Activated naive CD4-positive, alpha-beta T cell treated with anti-CD3 and anti-CD28 coated beads, Interleukin-2, amount 50 U/mL, for 72 hours (primary cell): ENCODE measurements around the gene JAG2. TPM values are rescaled to one million over a fixed set of nuclear protein-coding genes. Genes with fewer than 3 reads are reported as not detected.
A peak's percentile ranks its signal among the peaks of the same experiment; 100 is the strongest.

ENCODE experiments used
- ATAC-seq, 2 donors: fragments of 150-1000 bp; cut with Tn5 transposase; 2 replicates each; pipeline ENCODE4 v1.10.0; 2021; ENCODE audit warnings: mild to moderate bottlenecking in 2 of 2, moderate library complexity in 2 of 2
- DNase-seq, 2 donors: peaks; one replicate each; pipeline ENCODE4 v3.0.0; 2021 to 2022; ENCODE audit warnings: low spot score in 2 of 2
- H3K27ac Mint-ChIP-seq, 2 donors: one replicate each; pipeline ENCODE4 v1.8.0; 2022; ENCODE audit warnings: mild to moderate bottlenecking in 2 of 2, mixed read lengths in 2 of 2
- H3K36me3 Mint-ChIP-seq, 2 donors: one replicate each; pipeline ENCODE4 v1.8.0; 2022; ENCODE audit warnings: mixed read lengths in 2 of 2
- H3K9me3 Mint-ChIP-seq, 2 donors: one replicate each; pipeline ENCODE4 v1.8.0; 2022; ENCODE audit warnings: mixed read lengths in 2 of 2
- total RNA-seq, 2 donors: library from RNA; stranded (reverse); gene quantifications; one replicate each; pipeline ENCODE4 v1.2.3, GENCODE V29; 2022

Gene JAG2
- total RNA-seq, 2 donors from 2014 or later: 4.3 to 10.5 TPM

DNA sequence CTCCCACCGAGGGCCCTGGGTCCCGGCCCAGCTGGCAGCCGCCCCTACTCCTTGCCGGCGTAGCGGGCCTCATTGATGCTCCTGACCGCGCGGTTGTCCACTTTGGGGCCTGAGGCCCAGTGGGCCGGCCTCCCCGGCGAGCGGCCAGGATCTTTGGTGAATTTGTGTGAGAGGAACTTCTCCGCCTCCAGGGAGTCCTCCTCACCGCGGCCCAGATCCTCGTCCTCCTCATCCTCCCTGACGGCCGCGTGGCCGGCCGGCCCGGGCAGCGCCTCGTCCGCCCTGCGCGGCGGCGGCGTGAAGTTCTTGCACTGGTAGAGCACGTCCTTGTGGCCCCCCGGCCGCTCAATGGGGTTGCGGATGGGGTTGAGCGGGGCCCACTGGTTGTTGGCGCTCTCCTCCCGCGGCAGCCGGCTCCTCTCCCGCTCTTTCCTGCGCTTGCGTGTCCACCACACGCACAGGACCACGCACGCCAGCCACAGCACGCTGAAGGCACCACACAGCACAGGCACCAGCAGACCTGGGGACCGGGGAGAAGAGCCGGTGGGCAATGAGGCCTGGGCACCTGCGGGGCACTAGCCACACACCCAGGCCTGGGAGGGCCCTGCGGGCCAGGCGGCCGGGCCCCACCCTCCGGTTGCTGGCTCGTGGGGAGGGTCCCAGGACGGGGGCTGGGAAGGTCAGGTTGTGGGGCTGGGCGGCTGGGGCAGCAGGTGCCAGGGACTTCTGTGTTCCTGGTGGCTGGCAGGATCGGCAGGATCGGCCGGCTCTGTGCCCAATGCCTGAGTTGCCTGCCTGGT lies 25.7 kb downstream of the JAG2 start:
- DNase-seq (no peak), ATAC-seq (no peak)
- peaks cover 11 to 22% of the 10 kb centered on the region in 2 donors for H3K36me3 Mint-ChIP-seq
- peaks cover 5 to 9% of the 10 kb centered on the region in 2 donors for H3K9me3 Mint-ChIP-seq
- no peak overlapping the region for H3K27ac Mint-ChIP-seq

DNA sequence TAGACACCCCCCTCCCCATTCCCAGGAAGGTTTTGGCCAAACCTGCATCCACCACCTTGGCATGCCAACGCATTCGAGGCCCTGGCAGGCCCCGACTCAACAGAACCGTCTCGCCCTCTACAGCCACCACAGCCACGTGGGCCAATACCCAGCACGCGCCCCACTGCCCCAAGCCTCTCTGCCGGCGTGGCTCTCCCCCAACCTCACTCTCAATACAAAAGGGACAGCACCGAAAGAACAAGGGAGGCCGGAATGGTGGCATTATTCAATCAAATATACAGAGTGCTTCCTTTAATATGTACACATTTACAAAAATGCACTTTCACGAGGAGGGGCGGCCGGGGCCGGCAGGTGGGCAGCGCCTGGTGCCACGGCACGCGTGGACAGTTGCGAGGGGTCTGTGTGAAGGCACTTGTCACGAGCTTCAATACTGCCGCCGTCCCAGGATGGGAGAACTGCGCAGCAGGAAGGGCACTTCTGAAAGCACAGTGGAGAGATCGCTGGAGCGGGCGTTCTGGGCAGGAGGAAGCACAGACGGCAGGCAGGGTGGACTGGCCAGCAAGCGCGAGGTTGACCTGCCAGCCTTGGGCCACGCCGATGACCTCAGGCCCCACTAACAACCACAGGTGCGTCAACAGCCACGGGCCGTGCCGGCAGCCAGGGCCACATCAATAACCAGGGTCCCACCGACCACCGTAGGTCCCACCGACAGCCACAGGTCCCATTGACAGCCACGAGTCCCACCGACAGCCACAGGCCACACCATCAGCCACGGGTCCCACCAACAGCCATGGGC lies 26.9 kb downstream of the JAG2 start:
- H3K36me3 Mint-ChIP-seq: peaks cover 11 to 22% of the 10 kb centered on the region in 2 donors
- peaks cover 5 to 9% of the 10 kb centered on the region in 2 donors for H3K9me3 Mint-ChIP-seq
- no peak for ATAC-seq
- H3K27ac Mint-ChIP-seq: no peak overlapping the region
- DNase-seq: no peak

DNA sequence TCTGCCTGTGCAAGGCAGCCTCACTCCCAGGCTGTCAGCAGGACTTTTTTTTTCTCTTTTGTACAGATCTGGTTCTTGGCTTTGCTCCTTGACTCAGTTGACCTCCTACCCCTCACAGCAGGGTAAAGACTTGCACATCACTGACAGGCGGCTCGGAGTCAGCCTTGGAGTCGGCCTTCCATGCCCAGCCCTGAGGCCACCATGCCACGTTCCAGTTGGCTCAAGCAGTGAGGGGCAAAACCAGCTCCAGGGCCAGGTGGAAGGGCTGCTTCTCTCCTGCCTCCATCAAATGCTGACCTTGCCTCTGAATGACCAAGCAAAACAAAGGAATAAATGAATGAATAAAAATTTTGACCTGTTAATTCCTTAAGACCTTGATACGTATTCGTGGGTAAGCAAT lies 27.6 kb downstream of the JAG2 start:
- Mint-ChIP-seq H3K27ac (no peak overlapping the region), H3K9me3 (peaks cover 5 to 9% of the 10 kb centered on the region in 2 donors), H3K36me3 (peaks cover 11 to 22% of the 10 kb centered on the region in 2 donors)
- DNase-seq (no peak), ATAC-seq (no peak)

DNA sequence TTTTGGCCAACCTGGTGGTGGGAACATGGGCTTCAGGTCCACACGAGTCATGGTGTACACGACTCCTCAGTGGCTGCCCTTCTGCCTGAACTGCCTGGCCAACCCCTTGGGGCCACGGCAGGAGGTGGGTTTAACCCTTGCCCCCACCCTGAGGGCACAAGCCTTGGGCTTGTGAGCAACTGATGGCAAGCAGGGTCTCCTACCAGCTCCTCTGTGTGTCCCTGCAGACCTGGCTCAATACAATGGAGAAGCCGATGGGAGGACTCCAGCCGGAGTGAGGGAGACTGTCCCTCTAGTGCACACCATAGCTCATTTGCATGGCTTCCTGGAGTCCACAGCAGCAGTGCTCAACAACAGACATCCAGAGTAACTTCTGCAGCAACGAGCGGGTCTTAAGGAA lies 28.0 kb downstream of the JAG2 start:
- peaks cover 5 to 9% of the 10 kb centered on the region in 2 donors for H3K9me3 Mint-ChIP-seq
- DNase-seq (no peak), ATAC-seq (no peak)
- H3K36me3 Mint-ChIP-seq: peaks cover 11 to 22% of the 10 kb centered on the region in 2 donors
- no peak overlapping the region for H3K27ac Mint-ChIP-seq

DNA sequence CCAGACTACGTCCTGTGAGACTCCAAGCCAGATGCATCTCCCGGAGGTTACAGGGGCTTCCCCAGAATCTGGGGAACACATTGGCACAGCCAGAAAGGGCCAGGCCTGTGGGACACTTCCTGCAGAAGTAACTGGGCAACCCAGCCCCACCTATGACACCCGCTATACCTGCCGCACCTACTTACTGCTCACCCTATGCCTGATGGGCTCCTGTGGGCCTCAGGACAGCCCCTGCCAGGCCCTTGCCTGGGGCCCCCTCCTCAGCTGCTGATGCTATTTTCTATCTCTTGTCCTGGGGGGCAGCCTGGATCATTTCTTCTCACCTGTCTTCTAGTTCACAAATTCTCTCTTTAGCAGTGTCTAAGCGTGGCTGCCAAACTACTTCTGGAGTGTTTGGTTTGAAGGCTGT lies 28.7 kb downstream of the JAG2 start:
- peaks cover 5 to 9% of the 10 kb centered on the region in 2 donors for H3K9me3 Mint-ChIP-seq

DNA sequence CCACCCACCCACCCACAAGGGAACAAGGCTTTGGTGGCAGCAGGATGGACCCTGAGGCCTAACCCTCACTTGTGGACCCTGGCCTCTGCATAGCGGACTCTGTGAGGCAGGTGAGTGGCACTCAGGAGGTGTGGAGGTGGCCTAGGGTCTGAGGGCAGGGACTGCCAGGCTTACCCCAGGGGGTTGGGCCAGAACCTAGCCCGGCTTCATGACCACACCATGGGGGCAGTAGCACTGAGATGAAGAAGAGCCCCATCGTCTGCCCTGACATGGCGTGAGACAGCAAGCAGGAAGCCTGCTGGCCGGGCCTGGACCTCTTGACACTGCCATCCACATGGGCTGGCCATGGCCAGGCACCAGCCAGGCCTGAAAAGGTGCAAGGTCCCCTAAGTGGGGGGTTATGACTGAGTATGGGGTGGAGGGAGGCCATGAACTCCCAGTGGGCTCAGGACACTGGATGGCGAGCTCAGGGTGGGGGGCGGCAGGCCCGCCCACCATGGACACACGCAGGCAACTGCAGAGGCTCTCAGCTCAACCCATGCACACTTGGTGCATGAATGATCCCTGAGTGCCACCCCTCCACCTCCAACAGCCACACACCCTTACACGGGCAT lies 29.3 kb downstream of the JAG2 start:
- Mint-ChIP-seq H3K9me3 (peaks cover 5 to 9% of the 10 kb centered on the region in 2 donors), H3K27ac (no peak overlapping the region), H3K36me3 (peaks cover 11 to 22% of the 10 kb centered on the region in 2 donors)
- DNase-seq (no peak), ATAC-seq (no peak)

More for the DNA sequence above, 28.7 kb downstream of the JAG2 start:
- Mint-ChIP-seq H3K36me3 (peaks cover 11 to 22% of the 10 kb centered on the region in 2 donors), H3K27ac (no peak overlapping the region)
- ATAC-seq (no peak), DNase-seq (no peak)

DNA sequence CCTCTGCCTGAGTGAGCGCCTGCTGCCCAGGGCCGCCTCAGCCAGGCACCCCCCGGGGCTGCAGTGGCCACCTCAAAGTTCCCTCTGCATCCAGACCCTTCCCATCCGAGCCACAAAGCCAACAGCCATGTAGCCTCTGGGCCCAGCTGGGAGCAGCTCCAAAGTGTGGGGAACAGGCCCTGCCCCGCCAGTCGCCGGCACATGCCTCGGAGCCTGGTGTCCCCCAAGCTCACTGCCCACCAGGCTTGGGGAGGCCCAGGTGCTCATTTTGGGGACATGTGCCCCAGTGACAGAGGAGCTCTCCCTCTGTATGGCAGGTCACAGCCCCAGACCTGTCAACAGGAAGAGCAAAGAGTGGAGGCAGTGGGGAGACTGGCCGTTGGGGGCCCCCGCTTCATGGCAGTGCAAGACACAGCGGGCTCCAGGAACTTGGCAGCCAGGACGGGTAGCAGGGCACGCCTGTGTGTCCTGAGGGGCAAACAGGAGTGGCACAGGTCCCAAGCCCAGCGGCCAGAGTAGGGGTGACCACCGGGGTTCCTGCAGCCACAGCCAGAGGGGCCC lies 29.9 kb downstream of the JAG2 start:
- H3K36me3 Mint-ChIP-seq: peaks cover 11 to 22% of the 10 kb centered on the region in 2 donors

DNA sequence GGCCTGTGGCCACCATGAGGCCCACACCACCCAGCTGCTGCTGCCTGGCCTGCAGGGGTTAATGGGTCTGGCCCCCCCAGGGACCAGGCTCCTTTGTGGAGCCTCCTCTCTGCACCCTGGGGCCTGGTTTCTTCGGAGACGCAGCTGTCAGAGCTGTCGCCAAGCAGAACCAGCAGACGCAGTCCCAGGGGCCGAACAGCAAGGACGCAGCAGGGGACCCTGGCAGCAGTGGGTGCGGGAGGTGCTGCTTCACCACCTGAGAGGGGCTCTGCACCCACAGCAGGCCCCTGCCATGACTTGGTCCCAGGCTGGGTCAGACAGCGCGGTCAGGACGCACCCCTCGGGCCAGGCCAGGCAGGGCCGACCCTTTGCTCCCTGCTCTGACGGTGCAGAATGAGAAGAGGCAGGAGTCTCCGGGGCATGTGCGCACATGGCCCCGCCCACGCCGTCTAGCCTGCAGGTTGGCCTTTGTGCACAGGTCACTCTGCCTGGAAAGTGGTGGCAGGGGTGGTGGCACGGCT lies 30.5 kb downstream of the JAG2 start:
- Mint-ChIP-seq H3K9me3 (peaks cover 9 to 13% of the 10 kb centered on the region in 2 donors), H3K27ac (no peak overlapping the region), H3K36me3 (peaks cover 17 to 22% of the 10 kb centered on the region in 2 donors)
- no peak for ATAC-seq
- DNase-seq: no peak

More for the DNA sequence above, 29.9 kb downstream of the JAG2 start:
- Mint-ChIP-seq H3K27ac (no peak overlapping the region), H3K9me3 (peaks cover 5 to 9% of the 10 kb centered on the region in 2 donors)
- DNase-seq (no peak), ATAC-seq (no peak)

DNA sequence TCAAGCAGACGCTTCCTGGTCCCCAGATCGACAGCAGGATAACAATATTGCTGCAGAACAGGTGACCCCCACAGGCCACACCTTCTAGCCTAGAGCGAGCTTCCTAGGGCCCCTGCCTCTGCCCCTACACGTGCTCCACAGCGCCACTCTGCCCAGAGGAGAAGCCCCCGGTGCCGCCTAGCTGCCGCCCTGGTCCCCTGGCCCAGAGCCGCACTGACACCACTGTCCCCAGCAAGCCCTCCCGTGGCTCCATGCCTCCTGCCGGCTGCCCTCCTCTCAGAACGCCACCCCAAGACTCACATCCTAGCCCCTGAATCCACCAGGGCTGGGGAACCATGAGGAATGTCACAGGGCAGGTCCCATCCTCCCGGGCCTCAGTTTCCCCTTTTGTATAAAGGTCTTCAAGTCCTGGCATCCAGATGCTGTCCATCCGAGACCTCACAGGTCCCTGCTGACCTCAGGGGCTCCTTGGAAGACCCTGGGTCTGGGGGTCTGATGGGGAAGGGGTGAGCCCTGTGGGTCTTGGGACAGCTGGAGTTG lies 31.0 kb downstream of the JAG2 start:
- peak overlapping the region in 1 of 2 donors; percentile 72 for H3K27ac Mint-ChIP-seq
- peaks cover 19 to 22% of the 10 kb centered on the region in 2 donors for H3K36me3 Mint-ChIP-seq

DNA sequence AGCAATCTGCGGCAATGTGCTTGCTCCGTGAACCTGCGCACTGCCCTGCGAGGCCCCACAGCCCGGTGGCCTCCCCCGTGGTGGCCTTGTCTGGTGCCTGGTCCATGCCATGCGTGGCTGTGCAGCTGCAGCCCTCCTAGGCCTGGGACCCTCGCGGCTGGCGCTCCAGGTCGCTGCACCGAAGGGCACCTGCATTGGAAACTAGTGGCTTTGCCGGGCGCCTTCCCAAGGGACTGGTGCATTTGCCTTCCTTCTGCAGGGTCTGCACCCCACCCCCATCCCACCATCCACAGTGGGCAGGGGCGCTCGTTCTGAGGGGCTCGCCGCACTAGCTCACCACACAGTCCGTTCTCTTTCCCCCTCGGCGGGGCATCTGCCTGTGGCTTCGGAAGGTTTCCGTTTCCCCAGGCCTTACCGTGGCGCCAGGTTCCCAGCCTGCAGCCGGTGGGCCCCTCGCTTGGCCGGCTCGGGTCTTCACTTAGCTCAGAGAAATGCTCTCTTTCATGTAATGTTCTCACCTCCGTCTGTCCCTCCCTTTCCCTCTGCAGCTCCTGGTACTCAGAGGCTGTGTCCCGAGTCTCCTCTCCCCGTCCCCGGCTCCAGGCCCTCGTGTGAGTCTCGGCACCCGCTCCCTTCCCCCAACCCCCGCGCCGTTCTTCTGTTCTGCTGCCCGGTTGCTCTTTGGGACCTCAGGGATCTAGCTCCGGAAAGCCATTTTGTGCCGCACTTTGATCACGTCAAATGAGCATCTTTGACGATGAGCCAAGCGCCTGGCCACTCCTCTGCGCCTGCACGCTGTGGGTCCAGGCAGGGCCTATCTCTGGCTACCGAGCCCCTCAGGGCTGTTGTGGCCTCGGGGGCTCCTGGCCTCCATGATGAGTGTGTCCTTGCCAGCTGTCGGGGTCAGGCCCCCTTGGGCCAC lies 31.9 kb downstream of the JAG2 start:
- no peak for ATAC-seq
- Mint-ChIP-seq H3K27ac (no peak overlapping the region), H3K36me3 (peaks cover 16 to 19% of the 10 kb centered on the region in 2 donors), H3K9me3 (peaks cover 12 to 14% of the 10 kb centered on the region in 2 donors)
- peak in 1 of 2 donors; percentile 45 for DNase-seq

More for the DNA sequence above, 31.0 kb downstream of the JAG2 start:
- peaks cover 12 to 14% of the 10 kb centered on the region in 2 donors for H3K9me3 Mint-ChIP-seq
- no peak for DNase-seq
- ATAC-seq: no peak

DNA sequence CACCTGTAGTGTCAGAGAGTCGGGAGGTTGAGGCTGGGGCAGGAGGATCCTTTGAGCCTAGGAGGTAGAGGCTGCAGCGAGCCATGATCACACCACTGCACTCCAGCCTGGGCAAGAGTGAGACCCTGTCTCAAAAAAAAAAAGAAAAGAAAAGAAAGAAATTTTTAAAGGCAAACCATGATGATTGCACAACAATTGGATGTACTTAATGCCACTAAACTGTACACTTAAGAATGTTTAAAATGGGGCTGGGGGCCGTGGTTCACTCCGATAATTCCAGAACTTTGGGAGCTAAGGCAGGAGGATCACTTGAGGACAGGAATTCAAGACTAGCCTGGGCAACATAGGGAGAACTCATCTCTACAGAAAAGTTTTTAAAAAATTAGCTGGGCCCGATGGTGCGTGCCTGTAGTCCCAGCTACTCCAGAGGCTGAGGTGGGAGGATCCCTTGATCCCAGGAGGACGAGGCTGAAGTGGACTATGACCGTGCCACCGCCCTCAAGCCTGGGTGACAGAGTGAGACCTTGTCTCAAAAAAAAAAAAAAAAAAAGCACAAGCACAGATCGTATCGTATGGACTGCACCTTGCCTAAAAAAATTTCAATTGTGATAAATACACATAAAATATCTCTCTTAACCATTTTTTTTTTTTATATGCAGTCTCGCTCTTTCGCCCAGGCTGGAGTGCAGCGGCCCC lies 32.7 kb downstream of the JAG2 start:
- ATAC-seq (no peak), DNase-seq (no peak)
- no peak overlapping the region for H3K27ac Mint-ChIP-seq
- H3K9me3 Mint-ChIP-seq: peaks cover 12% of the 10 kb centered on the region in 2 donors
- peaks cover 8 to 19% of the 10 kb centered on the region in 2 donors for H3K36me3 Mint-ChIP-seq

DNA sequence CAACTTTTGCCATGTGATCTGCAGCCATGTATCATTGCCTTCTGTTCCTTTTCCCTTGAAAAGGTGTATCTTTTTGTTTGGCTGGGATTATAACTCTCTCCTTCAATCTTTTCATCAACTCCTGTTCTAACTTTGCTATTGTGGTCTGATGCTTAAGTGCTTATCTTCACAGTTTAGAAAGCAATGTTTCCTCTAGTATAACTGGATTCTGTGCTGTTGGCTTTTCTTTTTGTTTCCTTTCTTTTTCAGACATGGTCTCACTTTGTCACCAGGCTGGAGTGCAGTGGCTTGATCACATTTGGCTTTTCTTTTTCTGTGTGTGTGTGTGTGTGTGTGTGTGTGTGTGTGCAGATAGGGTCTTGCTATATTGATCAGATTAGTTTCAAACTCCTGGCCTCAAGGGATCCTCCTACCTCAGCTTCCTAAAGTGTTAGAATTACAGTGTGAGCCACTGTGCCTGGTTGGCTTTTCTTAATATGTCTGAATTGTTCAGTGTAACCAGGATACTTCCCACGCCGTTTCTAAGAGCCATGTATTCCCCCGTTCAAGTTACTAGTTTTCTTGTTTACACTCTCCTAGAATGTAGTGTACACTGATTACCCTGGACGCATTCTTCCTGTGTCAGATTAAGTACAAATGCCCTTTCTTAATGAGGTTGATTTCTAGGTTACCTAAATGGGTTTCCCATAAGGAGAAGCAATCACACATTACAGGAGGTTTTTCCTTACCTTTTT lies 35.5 kb downstream of the JAG2 start:
- no peak for ATAC-seq

DNA sequence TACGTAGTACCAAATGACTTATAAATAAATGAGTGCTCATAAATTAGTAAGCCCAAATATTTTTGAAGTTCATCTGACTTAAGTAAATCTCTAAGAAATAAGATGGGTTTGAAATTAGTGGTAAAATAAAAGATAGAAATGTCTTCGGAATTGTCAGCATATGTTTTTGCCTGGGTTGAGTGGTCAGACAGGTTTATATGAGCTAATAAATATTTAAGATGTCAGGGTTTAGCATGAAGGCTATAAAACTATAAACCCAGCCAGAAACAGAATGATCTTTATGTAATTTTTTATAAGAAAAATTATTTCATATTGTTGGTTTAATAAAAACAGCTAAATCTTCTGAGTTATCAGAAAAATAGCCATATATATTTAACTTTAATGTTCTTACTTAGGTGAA lies 37.3 kb downstream of the JAG2 start:
- Mint-ChIP-seq H3K36me3 (peaks cover 0 to 14% of the 10 kb centered on the region in 2 donors), H3K27ac (no peak overlapping the region), H3K9me3 (peaks cover 5 to 7% of the 10 kb centered on the region in 2 donors)
- DNase-seq (no peak), ATAC-seq (no peak)

More for the DNA sequence above, 35.5 kb downstream of the JAG2 start:
- H3K36me3 Mint-ChIP-seq: peaks cover 0 to 14% of the 10 kb centered on the region in 2 donors
- H3K27ac Mint-ChIP-seq: no peak overlapping the region
- DNase-seq: no peak
- H3K9me3 Mint-ChIP-seq: peaks cover 5 to 7% of the 10 kb centered on the region in 2 donors

DNA sequence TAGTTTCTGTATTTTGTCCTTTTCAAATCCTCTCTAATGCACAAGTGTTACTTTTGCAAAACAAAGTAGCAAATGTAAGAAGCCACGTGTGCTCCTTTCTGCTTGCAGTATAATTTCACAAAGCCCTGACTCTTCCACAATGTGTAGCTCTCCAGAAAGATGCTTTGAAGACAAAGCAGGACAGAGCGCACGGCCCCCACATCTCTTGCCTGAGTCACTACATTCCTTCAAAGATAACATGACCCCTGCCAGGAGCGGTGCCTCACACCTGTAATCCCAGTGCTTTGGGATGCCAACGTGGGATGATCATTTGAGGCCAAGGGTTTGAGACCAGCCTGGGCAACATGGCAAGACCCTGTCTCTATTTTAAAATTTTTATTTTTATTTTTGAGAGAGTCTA lies 40.5 kb downstream of the JAG2 start:
- no peak overlapping the region for H3K27ac Mint-ChIP-seq
- DNase-seq (no peak), ATAC-seq (no peak)
- H3K36me3 Mint-ChIP-seq: peaks cover 0 to 8% of the 10 kb centered on the region in 2 donors
- peaks cover under 1 to 2% of the 10 kb centered on the region in 2 donors for H3K9me3 Mint-ChIP-seq
